ENCODE measurements around the gene LIG1.
A peak's percentile ranks its signal among the peaks of the same experiment; 100 is the strongest.
"Not testable (repeated sequence)": the region's sequence is repeated elsewhere in the genome, so short reads cannot be mapped to it uniquely, and the experiment has no call there.

Gene LIG1

GRCh38 chr19:48121066-48121465, 49.1 kb downstream of the LIG1 start:
- no peak for DNase-seq (ENCODE audit: low read depth)

- no peak for DNase-seq (ENCODE audit: low read depth)
Measured at GRCh38 chr19:48120505-48120904, 49.6 kb downstream of the LIG1 start.

- no peak for DNase-seq (ENCODE audit: low read depth)
Measured at GRCh38 chr19:48118131-48118517, 52.0 kb downstream of the LIG1 start.

- DNase-seq (ENCODE audit: low read depth) = no peak
Measured at GRCh38 chr19:48117515-48118130, 52.5 kb downstream of the LIG1 start.

GRCh38 chr19:48113190-48113917, 56.8 kb downstream of the LIG1 start:
- DNase-seq (ENCODE audit: low read depth) = no peak

GRCh38 chr19:48111280-48111679, 58.9 kb downstream of the LIG1 start:
- no peak for DNase-seq (ENCODE audit: low read depth)

- peak; percentile 77 for DNase-seq (ENCODE audit: low read depth)
Measured at GRCh38 chr19:48110350-48110966, 59.7 kb downstream of the LIG1 start, which contains the start of gene PLA2G4C. Gene PLA2G4C, minus strand, starts transcription at chr19:48110817. Its CDS starts 4,288 bp downstream, at chr19:48106529.

GRCh38 chr19:48108997-48109782, 61.0 kb downstream of the LIG1 start:
- no peak for DNase-seq (ENCODE audit: low read depth)

- no peak for DNase-seq (ENCODE audit: low read depth)
Measured at GRCh38 chr19:48103922-48104321, 66.2 kb downstream of the LIG1 start.

GRCh38 chr19:48102870-48103751, 67.0 kb downstream of the LIG1 start:
- DNase-seq (ENCODE audit: low read depth) = peak; percentile 14

- DNase-seq (ENCODE audit: low read depth) = no peak
Measured at GRCh38 chr19:48095612-48096175, 74.5 kb downstream of the LIG1 start.

- DNase-seq (ENCODE audit: low read depth) = no peak
Measured at GRCh38 chr19:48094855-48095203, 75.3 kb downstream of the LIG1 start.

GRCh38 chr19:48094129-48094854, 75.9 kb downstream of the LIG1 start:
- no peak for DNase-seq (ENCODE audit: low read depth)

- not testable (repeated sequence) for DNase-seq (ENCODE audit: low read depth)
Measured at GRCh38 chr19:48091111-48091718, 78.9 kb downstream of the LIG1 start.

GRCh38 chr19:48090281-48090802, 79.8 kb downstream of the LIG1 start:
- no peak for DNase-seq (ENCODE audit: low read depth)

- DNase-seq (ENCODE audit: low read depth) = not testable (repeated sequence)
Measured at GRCh38 chr19:48088991-48089390, 81.2 kb downstream of the LIG1 start.

GRCh38 chr19:48085904-48086864, 84.0 kb downstream of the LIG1 start:
- DNase-seq (ENCODE audit: low read depth) = no peak

- DNase-seq (ENCODE audit: low read depth) = no peak
Measured at GRCh38 chr19:48085076-48085475, 85.1 kb downstream of the LIG1 start.

GRCh38 chr19:48081106-48081505, 89.0 kb downstream of the LIG1 start:
- DNase-seq (ENCODE audit: low read depth) = no peak
